ENCODE data around the gene LRRC1. TPM values are rescaled to one million over a fixed set of nuclear protein-coding genes. Genes with fewer than 3 reads are reported as not detected.

Gene LRRC1
- total and polyA plus RNA-seq, 2 donors (not counting 3 experiments of a cell fraction or from before 2014, with no cell fraction given): 5.6 to 11.7 TPM

GRCh38 chr6:53840027-53840426, 45.2 kb downstream of the LRRC1 start:
- FAIRE-seq: no peak
- BruUV-seq (replicated peaks): no TSS peak
- Histone ChIP-seq H3K36me3 (ENCODE audit: control insufficient read depth in 2 of 2, extremely low read depth in 1 of 2, insufficient read depth in 2 of 2, low read length in 2 of 2) (no peaks in the 10 kb centered on the region), H4K20me1 (replicated peaks; ENCODE audit: control insufficient read depth, extremely low read depth, insufficient read depth, low read length) (peaks cover 6% of the 10 kb centered on the region), H3K4me1 (ENCODE audit: control insufficient read depth, extremely low read depth, insufficient read depth, low read length) (no peaks in the 10 kb centered on the region), H3K9me1 (replicated peaks; ENCODE audit: control insufficient read depth, extremely low read depth, insufficient read depth, low read length) (no peaks in the 10 kb centered on the region), H3K4me3 (replicated peaks in 1 of 3; ENCODE audit: insufficient read depth in 1 of 3, low read depth in 1 of 3, low read length in 3 of 3) (no peak overlapping the region), H3K9me3 (replicated peaks; ENCODE audit: control insufficient read depth, insufficient read depth, low read length) (no peaks in the 10 kb centered on the region), H2AFZ (ENCODE audit: low read depth, low read length) (no peak overlapping the region), H3K9ac (replicated peaks; ENCODE audit: extremely low read depth, insufficient read depth, low read length) (no peak overlapping the region), H3K4me2 (ENCODE audit: insufficient read depth, low read length) (no peak overlapping the region), H3K27ac (ENCODE audit: insufficient read depth, low read depth, low read length) (no peak overlapping the region), H3K27me3 (ENCODE audit: control insufficient read depth in 2 of 2, insufficient read depth in 2 of 2, low read length in 2 of 2) (no peaks in the 10 kb centered on the region), H3K79me2 (ENCODE audit: control insufficient read depth, insufficient read depth, low read length) (peaks cover 7% of the 10 kb centered on the region)
- intact Hi-C loops (cut with micrococcal nuclease) (no loop called here), dilution Hi-C loops (cut with MboI; ENCODE audit: extremely low pct_ligation_motif_present, low sequenced_read_pairs) (no loop called here)
- no peak for TF ChIP-seq POLR2A (IDR thresholded peaks at IDR 0.05; ENCODE audit: low read depth, low read length)
- TF ChIP-seq FOS (IDR thresholded peaks at IDR 0.05; ENCODE audit: borderline replicate concordance, insufficient read depth, low read length): no peak
- TF ChIP-seq POLR2AphosphoS5 (IDR thresholded peaks at IDR 0.05; ENCODE audit: insufficient read depth, low read depth, low read length): no peak
- TF ChIP-seq, protein P1, sequence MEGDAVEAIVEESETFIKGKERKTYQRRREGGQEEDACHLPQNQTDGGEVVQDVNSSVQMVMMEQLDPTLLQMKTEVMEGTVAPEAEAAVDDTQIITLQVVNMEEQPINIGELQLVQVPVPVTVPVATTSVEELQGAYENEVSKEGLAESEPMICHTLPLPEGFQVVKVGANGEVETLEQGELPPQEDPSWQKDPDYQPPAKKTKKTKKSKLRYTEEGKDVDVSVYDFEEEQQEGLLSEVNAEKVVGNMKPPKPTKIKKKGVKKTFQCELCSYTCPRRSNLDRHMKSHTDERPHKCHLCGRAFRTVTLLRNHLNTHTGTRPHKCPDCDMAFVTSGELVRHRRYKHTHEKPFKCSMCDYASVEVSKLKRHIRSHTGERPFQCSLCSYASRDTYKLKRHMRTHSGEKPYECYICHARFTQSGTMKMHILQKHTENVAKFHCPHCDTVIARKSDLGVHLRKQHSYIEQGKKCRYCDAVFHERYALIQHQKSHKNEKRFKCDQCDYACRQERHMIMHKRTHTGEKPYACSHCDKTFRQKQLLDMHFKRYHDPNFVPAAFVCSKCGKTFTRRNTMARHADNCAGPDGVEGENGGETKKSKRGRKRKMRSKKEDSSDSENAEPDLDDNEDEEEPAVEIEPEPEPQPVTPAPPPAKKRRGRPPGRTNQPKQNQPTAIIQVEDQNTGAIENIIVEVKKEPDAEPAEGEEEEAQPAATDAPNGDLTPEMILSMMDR (IDR thresholded peaks at IDR 0.05; ENCODE audit: extremely low read depth in 1 of 2, insufficient read depth in 1 of 2, low read depth in 1 of 2, low read length in 2 of 2): no peak
- no peak for TF ChIP-seq MYC (IDR thresholded peaks at IDR 0.05; ENCODE audit: low read depth, low read length)
- TF ChIP-seq JUN (IDR thresholded peaks at IDR 0.05; ENCODE audit: borderline replicate concordance, insufficient read depth, insufficient read length, low read depth): no peak
- TF ChIP-seq EZH2 (IDR thresholded peaks at IDR 0.05; ENCODE audit: borderline replicate concordance, low read depth, low read length, severe bottlenecking): no peak
- CTCF ChIA-PET: interaction anchor here (1.3 kb wide), 1 partner anchor 116 kb away, joined by 5 read pairs; no protein-coding TSS in a partner anchor
- POLR2A ChIA-PET: no interaction called here
- DNase-seq (ENCODE audit: low read depth, low spot score): no peak
